ENCODE measurements around the gene SPECC1. TPM values are rescaled to one million over a fixed set of nuclear protein-coding genes. Genes with fewer than 3 reads are reported as not detected.

SPECC1 gene
- total RNA-seq, 6 experiments from 2014 or later, result 19.2 to 33.7 (median 29.4) TPM

DNA sequence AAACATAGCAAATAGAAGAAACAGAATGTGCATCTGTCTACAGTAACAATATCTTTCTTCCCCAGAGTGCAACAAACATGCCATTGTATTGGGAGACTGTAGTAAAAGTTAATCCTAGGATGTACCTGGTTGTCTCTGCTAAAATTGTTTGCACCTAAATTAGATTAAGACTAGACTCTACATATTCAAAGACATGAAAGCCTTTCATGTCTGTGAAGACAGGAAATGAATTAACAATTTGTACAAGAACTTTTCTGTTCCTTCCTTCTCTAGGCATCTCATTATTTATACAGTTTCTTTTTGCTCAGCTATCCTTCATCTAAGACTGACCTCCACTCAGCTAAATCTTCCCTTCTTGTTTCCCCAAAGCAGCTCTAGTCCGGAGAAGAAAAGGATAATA, 237.5 kb downstream of the SPECC1 start:
- Mint-ChIP-seq H3K4me1 (ENCODE audit: low read depth) (no peaks in the 10 kb centered on the region), H3K36me3 (ENCODE audit: low read depth) (peaks cover 31% of the 10 kb centered on the region), H3K27ac (no peak overlapping the region), H3K4me3 (no peak overlapping the region), H3K27me3 (ENCODE audit: insufficient read depth) (no peaks in the 10 kb centered on the region; the same call in 1 of the 2 replicates), H3K9me3 (peaks cover 13% of the 10 kb centered on the region)
- TF ChIP-seq, protein P1, sequence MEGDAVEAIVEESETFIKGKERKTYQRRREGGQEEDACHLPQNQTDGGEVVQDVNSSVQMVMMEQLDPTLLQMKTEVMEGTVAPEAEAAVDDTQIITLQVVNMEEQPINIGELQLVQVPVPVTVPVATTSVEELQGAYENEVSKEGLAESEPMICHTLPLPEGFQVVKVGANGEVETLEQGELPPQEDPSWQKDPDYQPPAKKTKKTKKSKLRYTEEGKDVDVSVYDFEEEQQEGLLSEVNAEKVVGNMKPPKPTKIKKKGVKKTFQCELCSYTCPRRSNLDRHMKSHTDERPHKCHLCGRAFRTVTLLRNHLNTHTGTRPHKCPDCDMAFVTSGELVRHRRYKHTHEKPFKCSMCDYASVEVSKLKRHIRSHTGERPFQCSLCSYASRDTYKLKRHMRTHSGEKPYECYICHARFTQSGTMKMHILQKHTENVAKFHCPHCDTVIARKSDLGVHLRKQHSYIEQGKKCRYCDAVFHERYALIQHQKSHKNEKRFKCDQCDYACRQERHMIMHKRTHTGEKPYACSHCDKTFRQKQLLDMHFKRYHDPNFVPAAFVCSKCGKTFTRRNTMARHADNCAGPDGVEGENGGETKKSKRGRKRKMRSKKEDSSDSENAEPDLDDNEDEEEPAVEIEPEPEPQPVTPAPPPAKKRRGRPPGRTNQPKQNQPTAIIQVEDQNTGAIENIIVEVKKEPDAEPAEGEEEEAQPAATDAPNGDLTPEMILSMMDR (IDR thresholded peaks at IDR 0.05), result no peak
- DNase-seq, result no peak

DNA sequence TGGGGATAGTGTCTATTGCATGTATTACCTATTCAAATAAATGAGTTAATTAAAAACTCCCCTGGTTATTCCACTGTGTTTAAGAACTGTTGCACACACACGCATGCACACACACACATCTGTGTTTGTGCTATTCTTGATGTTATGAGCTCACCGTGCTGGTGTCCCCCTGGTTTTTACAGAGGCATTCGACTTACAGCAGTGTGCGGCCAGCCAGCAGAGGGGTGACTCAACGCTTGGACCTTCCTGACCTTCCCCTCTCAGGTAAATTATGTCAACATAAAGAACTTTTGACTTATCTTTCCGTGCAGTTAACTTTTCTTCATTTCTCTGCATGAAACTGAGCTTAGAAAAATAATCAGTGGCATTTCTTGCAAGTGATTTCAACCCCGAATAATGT, 244.2 kb downstream of the SPECC1 start:
- Mint-ChIP-seq H3K4me3 (no peak overlapping the region), H3K9me3 (peaks cover 13% of the 10 kb centered on the region), H3K4me1 (ENCODE audit: low read depth) (peaks cover 9% of the 10 kb centered on the region; the same call in 1 of the 2 replicates), H3K27me3 (ENCODE audit: insufficient read depth) (no peaks in the 10 kb centered on the region), H3K27ac (no peak overlapping the region), H3K36me3 (ENCODE audit: low read depth) (peaks cover 22% of the 10 kb centered on the region)
- TF ChIP-seq, protein P1 (IDR thresholded peaks at IDR 0.05), result no peak
- no peak for DNase-seq

DNA sequence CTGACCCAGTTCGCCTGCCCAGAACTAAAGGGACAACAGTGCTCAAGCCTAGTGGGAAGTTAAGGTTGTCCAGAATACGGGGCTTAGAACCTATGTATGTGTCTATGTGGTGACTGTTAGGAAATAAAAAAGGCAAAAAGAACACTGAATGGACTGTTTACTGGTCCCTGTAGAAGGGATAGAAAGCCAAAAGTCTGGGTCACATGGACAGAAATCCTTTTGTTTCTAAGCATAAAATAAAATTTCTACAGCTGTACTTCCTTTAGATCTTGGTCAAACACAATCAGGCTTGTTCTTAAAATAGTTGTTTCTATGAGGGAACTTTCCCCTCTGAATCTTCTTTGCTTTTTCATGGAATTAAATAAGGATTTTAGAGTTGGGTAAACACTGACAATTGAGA, 245.4 kb downstream of the SPECC1 start:
- Mint-ChIP-seq H3K4me3 (no peak overlapping the region), H3K27me3 (ENCODE audit: insufficient read depth) (no peaks in the 10 kb centered on the region), H3K27ac (no peak overlapping the region), H3K9me3 (peaks cover 4% of the 10 kb centered on the region), H3K36me3 (ENCODE audit: low read depth) (peaks cover 23% of the 10 kb centered on the region), H3K4me1 (ENCODE audit: low read depth) (peaks cover 9% of the 10 kb centered on the region; the same call in 1 of the 2 replicates)
- no peak for DNase-seq
- TF ChIP-seq, protein P1 (IDR thresholded peaks at IDR 0.05), result no peak

DNA sequence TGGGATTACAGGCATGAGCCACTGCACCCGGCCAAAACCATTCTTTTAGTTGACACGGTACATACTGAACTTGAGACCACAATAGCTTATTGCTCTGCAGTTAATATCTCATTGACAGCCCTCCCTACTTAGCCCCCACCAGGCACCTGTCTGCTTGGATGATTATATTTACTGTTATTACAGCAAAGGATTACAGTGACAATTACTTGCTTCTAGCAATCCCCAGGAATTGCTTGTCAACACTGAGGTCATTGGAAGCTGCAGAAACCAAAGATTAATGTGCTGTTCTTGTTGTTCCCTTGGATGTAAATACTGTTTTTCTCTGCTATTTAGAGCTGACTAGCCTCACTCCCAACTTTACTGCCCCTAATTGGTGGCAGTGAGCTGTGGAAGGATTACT, 247.0 kb downstream of the SPECC1 start:
- TF ChIP-seq, protein P1 (IDR thresholded peaks at IDR 0.05), result no peak
- no peak for DNase-seq
- peaks cover 19% of the 10 kb centered on the region for H3K36me3 Mint-ChIP-seq (ENCODE audit: low read depth)
- H3K4me1 Mint-ChIP-seq (ENCODE audit: low read depth), result peaks cover 9% of the 10 kb centered on the region; the same call in 1 of the 2 replicates
- H3K4me3 Mint-ChIP-seq, result no peak overlapping the region
- peaks cover 2% of the 10 kb centered on the region; the same call in 1 of the 2 replicates for H3K27me3 Mint-ChIP-seq (ENCODE audit: insufficient read depth)
- no peaks in the 10 kb centered on the region for H3K9me3 Mint-ChIP-seq
- no peak overlapping the region for H3K27ac Mint-ChIP-seq

DNA sequence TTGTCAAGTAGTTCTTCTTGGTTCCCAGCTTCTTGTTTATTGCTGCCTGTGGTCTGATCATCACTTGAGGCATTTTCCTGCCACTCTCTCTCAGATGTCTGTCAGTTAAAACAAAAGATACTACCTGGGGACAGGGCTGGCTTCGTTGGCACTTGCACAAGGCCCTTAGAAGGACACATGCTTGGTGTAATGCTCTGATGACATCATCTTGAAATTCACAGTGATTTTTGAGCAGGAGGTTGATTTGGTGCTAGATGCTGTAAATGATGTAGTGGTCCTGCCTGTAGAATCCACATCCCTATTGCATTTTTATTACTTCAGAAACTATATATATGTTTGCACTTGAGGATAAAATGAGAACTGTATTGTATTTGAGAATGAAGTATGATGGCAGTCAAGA, 247.8 kb downstream of the SPECC1 start:
- Mint-ChIP-seq H3K4me1 (ENCODE audit: low read depth) (peaks cover 9% of the 10 kb centered on the region; the same call in 1 of the 2 replicates), H3K9me3 (no peaks in the 10 kb centered on the region), H3K27me3 (ENCODE audit: insufficient read depth) (peaks cover 2% of the 10 kb centered on the region; the same call in 1 of the 2 replicates), H3K27ac (no peak overlapping the region), H3K4me3 (no peak overlapping the region), H3K36me3 (ENCODE audit: low read depth) (peaks cover 19% of the 10 kb centered on the region)
- TF ChIP-seq, protein P1 (IDR thresholded peaks at IDR 0.05), result no peak
- DNase-seq, result no peak

DNA sequence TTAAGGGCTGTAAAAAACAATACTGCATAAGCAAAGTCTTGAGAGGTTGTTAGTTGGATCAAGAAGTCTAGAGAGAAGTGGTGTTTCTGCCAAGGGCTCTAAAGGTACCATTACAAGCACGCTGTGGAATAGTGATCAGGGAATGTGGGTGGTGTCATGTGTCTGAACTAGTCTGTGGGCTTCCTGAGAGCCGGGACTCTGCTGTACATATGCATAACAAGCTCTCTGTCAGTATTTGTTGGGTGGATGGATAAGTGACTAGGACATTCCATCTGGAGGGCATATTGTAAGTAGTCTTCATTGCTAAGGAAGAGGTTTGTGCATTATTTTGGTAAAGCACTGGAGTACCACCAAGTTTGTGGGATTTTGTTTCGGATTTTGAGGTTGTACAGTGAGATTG, 248.6 kb downstream of the SPECC1 start:
- TF ChIP-seq, protein P1 (IDR thresholded peaks at IDR 0.05), result no peak
- Mint-ChIP-seq H3K9me3 (no peaks in the 10 kb centered on the region), H3K27ac (no peak overlapping the region), H3K4me3 (no peak overlapping the region), H3K36me3 (ENCODE audit: low read depth) (peaks cover 19% of the 10 kb centered on the region), H3K4me1 (ENCODE audit: low read depth) (peaks cover 14% of the 10 kb centered on the region; the same call in 1 of the 2 replicates), H3K27me3 (ENCODE audit: insufficient read depth) (peaks cover 2% of the 10 kb centered on the region; the same call in 1 of the 2 replicates)
- no peak for DNase-seq
